Measurements from ENCODE around the gene EVI5.
"Not testable (repeated sequence)": the region's sequence is repeated elsewhere in the genome, so short reads cannot be mapped to it uniquely, and the experiment has no call there.

Gene EVI5

DNA sequence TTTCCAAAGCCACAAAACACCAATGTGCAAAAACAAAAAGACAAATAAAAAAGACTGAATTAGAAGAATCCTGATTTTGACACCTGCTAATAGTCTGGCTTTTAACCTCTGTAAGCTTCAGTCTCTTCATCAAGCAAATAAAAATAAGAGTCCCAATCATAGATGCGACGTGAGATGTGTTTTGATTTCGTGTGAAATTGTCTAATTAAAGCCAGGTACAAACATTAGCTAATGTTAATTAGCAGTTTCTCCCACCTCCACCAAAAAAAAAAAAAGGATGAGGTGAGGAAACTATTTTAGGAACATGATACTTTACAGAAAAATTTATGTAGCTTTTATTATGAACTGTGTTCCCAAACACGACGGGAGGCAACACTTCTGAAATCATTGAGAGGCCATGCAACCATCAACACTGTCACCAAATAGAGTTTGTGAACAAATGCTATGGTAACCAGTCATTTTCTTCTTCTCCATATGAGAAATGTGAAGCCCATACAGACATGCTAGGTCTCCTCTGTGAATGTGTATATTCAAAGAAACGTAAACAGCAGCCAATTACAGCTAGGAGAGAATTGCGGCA is 6.7 kb upstream of the EVI5 start:
- no peak for DNase-seq

DNA sequence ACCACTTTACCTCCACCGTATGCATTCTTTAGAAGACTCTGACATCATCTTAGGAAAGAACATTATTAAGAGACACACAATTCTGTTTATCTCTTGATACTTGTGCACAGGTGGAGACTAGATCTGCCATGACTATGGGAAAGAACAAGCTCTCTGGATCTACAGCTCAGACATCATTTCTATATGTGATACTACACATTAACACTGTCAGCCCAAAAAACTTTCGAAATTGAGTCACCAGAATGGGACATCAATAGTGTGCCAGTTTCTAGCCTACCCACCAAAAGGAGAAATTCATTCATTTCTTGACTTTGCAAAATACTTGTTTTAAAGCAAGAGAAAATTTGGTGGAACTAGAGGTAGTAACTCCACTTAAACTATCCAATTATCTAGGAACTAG is 6.0 kb upstream of the EVI5 start:
- DNase-seq: no peak

DNA sequence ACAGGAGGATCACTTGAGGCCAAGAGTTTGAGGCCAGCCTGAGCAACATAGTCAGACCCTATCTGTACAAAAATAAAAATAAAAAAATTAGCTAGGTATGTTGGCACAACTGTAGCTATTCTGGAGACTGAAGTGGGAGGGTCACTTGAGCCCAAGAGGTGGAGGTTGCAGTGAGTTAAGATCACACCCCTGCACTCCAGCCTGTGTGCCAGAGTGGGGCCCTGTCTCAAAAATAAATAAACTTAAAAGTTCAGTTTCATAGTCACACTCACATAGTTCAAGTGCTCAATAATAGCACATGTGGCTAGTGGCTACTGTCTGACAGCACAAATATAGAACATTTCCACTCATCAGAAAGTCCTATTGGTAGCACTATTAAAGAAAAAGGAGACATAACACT is 5.2 kb upstream of the EVI5 start:
- no peak for DNase-seq

DNA sequence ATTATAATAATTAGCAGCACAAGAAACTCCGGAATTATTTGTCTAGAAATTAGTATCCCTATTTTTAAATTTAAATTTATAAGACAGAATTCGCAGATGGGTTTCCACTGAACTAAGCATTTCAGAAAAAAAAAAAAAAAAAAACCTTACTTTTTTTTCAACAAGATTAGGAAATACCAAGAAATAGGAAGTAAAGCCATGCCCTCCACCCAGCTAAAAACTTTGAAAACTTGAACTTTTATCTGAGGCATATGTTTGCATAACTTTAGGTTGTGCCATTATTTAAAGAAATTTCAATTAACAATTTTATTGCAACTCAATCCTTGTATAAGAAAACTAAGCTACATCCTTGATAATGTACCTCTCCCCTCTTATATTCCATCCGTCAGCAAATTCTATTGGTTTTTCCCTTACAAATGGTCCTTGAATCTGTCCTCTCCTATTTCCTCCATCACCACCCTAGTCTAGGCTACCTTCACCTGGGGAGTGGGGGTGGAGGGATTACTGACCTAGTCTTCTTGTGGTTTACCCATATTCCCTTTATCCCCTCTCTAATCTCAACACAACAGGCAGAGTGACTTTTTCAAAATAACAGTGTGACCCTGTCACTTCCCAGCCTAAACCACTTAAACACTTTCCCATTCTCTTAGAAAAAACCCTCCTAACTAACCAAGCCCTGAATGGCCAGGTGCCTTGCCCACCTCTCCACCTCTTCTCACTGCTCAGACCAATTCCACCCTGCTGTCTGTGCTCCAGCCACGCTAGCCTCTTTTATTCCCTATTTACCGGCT is 1.4 kb upstream of the EVI5 start:
- DNase-seq: no peak

DNA sequence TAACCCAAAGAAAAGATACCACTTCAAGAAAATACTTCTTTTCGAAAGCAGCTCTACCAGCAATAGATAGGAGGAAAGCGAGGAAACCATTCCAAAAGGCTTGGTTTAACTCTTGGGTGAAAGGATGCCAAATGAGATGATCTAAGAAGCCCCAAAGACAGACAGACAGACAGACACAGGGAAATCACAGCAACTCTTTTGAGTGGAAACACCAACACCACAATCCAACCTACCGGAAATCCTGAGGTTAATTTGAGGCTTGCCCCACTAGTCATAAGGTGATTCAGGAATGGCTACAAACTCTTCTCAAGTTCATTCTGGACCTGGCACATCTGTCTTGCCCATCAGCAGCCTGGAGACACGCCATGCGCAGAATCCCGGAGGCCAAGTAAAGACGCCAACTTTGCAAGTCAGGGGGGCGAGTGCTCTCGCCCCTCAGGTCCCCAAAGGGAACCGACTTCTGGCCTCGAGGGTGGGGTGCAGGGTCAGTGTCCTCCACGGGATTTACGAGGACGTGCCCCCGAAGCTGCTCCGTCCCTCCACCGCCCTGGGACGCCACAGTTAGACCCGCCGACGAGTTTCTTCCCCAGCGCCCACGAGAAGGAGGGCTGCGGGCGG is 778 bp downstream of the EVI5 start:
- DNase-seq: peak; percentile 55

- not testable (repeated sequence) for DNase-seq
Measured at GRCh38 chr1:92783550-92783949, 1.4 kb downstream of the EVI5 start.

DNA sequence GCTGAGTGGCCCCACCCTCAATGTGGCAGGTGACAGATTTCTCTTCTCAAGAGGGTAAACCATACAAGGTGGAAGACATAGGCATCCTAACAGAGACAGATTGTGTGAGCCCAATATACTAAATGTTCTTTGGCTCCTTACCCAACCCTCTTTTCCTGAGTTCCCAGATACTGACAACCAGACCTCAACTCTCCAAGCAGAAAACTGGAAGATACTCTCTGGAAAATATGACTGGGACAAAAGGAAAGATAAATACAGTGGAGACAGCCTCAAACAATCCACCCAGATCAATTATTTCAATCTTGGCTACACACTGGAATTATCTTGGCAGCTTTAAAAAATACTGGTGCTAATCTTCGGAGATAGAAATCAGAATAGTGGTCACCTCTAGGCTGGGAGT is 6.5 kb downstream of the EVI5 start:
- no peak for DNase-seq

GRCh38 chr1:92774407-92774806 is 10.5 kb downstream of the EVI5 start:
- DNase-seq: no peak

GRCh38 chr1:92773749-92774148 is 11.2 kb downstream of the EVI5 start:
- not testable (repeated sequence) for DNase-seq

- no peak for DNase-seq
Measured at GRCh38 chr1:92769856-92770255, 15.1 kb downstream of the EVI5 start.

DNA sequence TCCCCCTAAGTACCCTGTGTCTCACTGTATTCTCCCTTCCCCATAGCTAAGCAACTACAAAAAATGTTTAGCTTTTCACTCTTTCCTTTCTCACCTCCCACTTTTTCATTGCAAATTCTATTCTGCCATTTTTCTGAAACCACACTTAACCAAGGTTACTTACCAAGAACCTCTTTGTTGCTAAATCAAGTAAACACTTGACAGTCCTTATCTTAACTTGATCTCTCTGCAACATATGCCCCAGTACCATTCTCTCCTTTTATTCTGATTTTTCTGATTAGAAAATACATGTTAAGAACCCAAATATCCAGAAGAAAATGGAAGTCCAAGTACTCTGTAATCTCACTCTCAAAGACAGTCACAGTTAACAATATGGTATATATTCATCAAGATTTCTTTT is 16.0 kb downstream of the EVI5 start:
- no peak for DNase-seq

DNA sequence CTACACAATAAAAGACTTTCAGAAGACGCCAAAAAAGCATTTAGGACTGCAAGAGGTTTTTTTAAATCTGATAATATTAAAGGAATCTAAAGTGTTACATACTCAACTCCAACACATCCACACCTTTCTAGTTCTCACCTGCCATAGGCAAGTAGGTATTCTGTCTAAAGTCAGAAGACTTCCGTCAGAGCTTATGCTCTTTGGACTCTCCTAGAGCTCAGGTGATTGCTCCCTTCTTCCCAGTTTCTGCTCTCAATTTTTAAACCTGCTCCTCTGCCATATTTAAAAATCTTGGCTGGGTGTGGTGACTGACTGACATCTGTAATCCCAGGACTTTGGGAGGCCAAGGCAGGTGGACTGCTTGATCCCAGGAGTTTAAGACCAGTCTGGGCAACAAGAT is 16.6 kb downstream of the EVI5 start:
- no peak for DNase-seq

GRCh38 chr1:92764116-92764515 is 20.8 kb downstream of the EVI5 start:
- DNase-seq: no peak

- no peak for DNase-seq
Measured at GRCh38 chr1:92762355-92762754, 22.6 kb downstream of the EVI5 start.

GRCh38 chr1:92759361-92759760 is 25.5 kb downstream of the EVI5 start:
- no peak for DNase-seq

DNA sequence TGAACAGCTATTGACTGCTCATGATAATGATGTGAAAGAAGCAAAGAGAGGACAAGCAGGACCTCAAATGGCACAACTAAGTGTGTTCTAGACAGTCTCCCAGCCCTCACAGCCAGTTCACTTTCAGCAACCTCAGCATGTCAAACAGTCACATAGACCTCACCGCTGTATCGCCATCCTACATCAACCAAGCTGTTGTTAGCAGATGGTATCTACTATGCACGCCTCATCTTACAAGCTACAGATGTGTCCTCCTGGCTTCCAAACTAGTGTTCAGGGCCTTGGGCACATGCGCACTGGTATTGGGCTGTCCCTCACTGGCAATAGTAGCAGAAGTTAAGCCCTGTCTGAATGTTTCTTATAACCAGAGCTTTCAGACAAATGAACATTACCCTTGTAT is 28.4 kb downstream of the EVI5 start:
- no peak for DNase-seq

- no peak for DNase-seq
Measured at GRCh38 chr1:92755541-92756461, 29.1 kb downstream of the EVI5 start.

DNA sequence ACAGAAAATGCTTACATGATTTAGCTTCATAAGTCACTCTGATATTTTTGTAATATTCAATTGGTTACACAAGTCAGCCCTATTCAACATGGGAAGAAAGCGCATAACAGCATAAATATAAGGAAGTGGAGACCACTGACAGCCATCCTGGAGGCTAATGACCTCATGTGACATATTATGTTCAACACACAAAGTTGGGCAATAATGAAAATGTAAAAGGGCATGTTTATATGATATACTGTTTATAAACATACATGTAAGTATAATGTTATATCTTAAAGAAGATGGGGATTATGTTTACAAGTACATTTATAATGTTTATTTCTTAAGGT is 30.2 kb downstream of the EVI5 start:
- DNase-seq: no peak

DNA sequence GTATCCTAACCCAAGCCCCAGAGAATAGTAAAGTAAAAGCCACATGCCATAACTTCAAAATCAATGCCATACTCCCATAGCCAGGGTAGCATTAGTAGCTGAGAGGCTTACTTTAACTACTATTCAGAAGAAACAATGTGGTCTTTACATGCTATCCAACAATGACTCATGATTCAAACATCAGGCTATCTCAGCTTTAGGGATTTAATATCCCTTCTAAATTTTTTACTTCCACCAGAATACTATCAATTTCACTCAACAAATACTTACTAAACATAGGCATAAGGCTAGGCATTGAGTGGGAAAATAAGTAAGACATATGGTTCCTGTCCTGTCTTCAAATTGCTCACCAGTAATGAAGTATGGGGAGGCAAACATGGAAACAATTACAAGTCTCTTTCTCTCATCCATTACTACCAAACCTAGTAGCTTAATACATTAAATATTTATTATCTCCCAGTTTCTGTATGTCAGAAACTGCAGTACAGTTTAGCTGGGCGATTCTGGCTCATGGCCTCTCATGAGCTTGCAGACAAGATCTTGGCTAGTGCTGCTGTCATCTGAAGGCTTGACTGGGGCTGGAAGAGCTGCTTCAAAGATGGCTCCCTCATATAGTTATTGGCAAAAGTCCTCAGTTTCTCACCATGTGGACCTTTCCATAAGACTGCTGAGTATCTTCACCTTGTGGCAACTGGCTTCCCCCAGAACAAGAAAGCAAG is 30.7 kb downstream of the EVI5 start:
- no peak for DNase-seq

- no peak for DNase-seq
Measured at GRCh38 chr1:92752719-92753118, 32.2 kb downstream of the EVI5 start.

- peak; percentile 58 for DNase-seq
Measured at GRCh38 chr1:92749024-92749634, 35.8 kb downstream of the EVI5 start.

- DNase-seq: no peak
Measured at GRCh38 chr1:92748138-92748537, 36.8 kb downstream of the EVI5 start.
